Natural killer cell treated with Interleukin-12 subunit alpha and Interleukin-12 subunit beta and Interleukin-15 and Interleukin-18, amount 100 ng/mL, for 72 hours (primary cell): ENCODE data around the gene AKAP13. TPM values are rescaled to one million over a fixed set of nuclear protein-coding genes. Genes with fewer than 3 reads are reported as not detected.
A peak's percentile ranks its signal among the peaks of the same experiment; 100 is the strongest.

ENCODE experiments used
- ATAC-seq, 2 donors: fragments of 150-1000 bp; cut with Tn5 transposase in 1 of 2; sonication (Bioruptor Pico), chemical (Tn5 transposase) in 1 of 2; 2 replicates each; pipeline ENCODE4 v1.10.0; 2021
- DNase-seq: peaks from one replicate; pipeline ENCODE4 v3.0.0; 2022; ENCODE audit warnings: low spot score
- H3K27ac Mint-ChIP-seq, 2 donors: 1 replicate in 1 of 2; 2 replicates in 1 of 2; pipeline ENCODE4 v1.8.0; 2022; ENCODE audit warnings: mixed read lengths in 2 of 2, mild to moderate bottlenecking in 1 of 2, moderate library complexity in 1 of 2
- H3K27me3 Mint-ChIP-seq, 2 donors: 1 replicate in 1 of 2; 2 replicates in 1 of 2; pipeline ENCODE4 v1.8.0; 2022; ENCODE audit warnings: mixed read lengths in 2 of 2
- H3K36me3 Mint-ChIP-seq: one replicate; pipeline ENCODE4 v1.8.0; 2022; ENCODE audit warnings: mixed read lengths
- H3K4me1 Mint-ChIP-seq, 2 donors: 1 replicate in 1 of 2; 2 replicates in 1 of 2; pipeline ENCODE4 v1.8.0; 2022; ENCODE audit warnings: low read depth in 2 of 2, mixed read lengths in 2 of 2, mild to moderate bottlenecking in 1 of 2
- H3K4me3 Mint-ChIP-seq: one replicate; pipeline ENCODE4 v1.8.0; 2022; ENCODE audit warnings: mixed read lengths
- H3K9me3 Mint-ChIP-seq: 2 replicates; pipeline ENCODE4 v1.8.0; 2022; ENCODE audit warnings: mixed read lengths
- total RNA-seq, 2 donors: library from RNA; stranded (reverse); gene quantifications; one replicate each; pipeline ENCODE4 v1.2.3, GENCODE V29; 2022

The AKAP13 gene
- total RNA-seq, 2 donors from 2014 or later, result 142 to 176 TPM

DNA sequence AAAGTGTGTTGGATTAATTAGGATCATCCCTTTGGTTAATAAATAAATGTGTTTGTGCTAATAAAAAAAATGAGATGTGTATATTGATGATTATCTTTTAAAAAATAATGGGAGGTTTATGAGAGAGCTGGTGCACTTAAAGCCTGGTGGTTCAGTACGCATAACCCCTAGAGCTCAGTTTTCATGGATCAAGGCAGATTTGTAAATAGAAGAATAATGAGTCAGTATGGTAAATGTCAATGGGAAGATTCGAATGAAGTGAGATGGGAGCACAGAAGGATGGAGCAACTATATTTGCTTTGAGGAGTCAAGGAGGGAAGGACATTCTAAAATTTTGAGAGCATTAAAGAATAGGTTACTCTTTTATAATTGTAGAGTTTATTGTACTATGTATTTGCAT lies 35.4 kb downstream of the AKAP13 start:
- Mint-ChIP-seq H3K36me3 (peaks cover 2% of the 10 kb centered on the region), H3K4me3 (no peak overlapping the region), H3K9me3 (no peaks in the 10 kb centered on the region), H3K4me1 (peaks cover 23 to 65% of the 10 kb centered on the region in 2 donors), H3K27ac (no peak overlapping the region), H3K27me3 (no peaks in the 10 kb centered on the region)
- DNase-seq, result no peak
- no peak for ATAC-seq

DNA sequence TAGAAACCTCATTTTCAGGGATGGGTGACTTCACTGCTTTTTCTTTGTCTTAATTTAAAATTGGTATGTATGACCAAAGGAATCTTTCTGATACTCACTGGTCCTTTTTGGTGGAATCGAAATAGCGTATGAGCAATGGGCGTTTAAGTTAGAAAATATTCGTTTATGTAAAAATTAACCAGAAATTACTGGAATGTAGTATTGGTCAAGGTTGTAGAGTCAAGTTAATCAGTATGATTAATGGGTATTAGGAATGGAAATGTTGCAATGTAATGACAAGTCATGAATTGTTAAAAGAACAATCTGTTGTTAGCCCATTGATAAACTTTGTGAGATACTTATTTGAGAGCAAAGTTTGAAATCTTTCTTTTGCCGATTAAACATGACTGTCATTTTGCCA lies 36.9 kb downstream of the AKAP13 start:
- no peak for ATAC-seq

DNA sequence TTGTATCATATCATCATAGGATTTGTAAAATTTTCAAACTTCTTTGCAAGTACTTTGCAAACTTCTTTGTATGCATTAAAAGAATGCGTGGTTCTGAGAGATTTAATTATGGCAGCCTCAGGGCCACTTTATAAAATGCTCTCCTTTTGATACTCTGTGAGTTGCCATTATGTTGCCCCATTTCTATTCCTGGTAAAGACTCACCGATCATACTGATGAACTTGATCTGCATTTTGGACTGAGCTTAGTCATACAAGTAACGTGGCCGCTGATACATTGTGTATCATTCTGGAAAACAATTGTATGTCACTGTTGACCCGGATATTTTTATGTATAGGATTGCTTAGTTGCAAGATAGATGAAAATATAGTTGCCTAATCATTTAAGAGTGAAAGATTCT lies 38.8 kb downstream of the AKAP13 start:
- Mint-ChIP-seq H3K9me3 (no peaks in the 10 kb centered on the region), H3K27ac (no peak overlapping the region), H3K27me3 (no peaks in the 10 kb centered on the region), H3K4me1 (peaks cover 23 to 65% of the 10 kb centered on the region in 2 donors), H3K4me3 (no peak overlapping the region), H3K36me3 (no peaks in the 10 kb centered on the region)
- ATAC-seq (no peak), DNase-seq (no peak)

More for the DNA sequence above, 36.9 kb downstream of the AKAP13 start:
- Mint-ChIP-seq H3K4me3 (no peak overlapping the region), H3K36me3 (no peaks in the 10 kb centered on the region), H3K9me3 (no peaks in the 10 kb centered on the region), H3K4me1 (peaks cover 30 to 71% of the 10 kb centered on the region in 2 donors), H3K27ac (no peak overlapping the region), H3K27me3 (no peaks in the 10 kb centered on the region)
- DNase-seq, result no peak

DNA sequence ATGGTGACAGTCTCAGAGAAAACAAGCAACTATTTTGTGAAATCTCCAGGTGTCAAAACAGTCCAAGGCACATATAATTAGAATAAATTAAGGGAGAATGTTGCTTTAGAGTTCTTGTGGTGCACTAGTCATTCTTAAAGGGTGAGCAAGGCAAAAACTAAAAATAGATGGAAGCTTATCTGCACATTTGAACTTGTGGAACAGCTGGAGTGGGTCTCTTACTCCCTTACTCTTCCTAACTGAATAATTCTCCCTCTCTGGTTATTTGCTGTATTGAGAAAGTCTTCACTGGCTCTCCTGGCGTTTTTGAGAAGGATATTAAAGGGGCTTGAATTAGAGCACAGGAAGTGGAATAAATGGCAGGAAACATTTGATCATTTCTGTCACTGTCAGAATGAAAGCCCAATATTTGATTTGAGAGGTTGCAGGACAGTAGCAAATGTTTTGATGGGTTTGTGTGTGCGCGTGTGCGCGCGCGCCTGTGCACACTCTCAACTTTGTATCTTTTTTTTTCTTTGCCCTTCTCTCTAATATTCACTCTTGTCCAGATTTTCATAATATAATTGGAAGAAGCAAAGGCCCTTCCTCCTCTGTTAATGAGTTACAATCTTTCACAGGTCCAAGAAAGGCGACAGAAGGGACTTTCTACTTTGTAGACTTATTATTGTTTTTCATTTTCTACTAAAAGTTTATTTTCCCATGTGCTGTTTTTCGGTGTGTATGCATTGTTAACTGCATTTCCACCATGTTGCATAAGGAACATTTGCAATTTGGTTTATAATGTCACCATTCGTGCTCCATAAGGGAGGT lies 40.9 kb downstream of the AKAP13 start:
- Mint-ChIP-seq H3K4me1 (peaks cover 19 to 45% of the 10 kb centered on the region in 2 donors), H3K36me3 (no peaks in the 10 kb centered on the region), H3K9me3 (no peaks in the 10 kb centered on the region), H3K4me3 (no peak overlapping the region), H3K27ac (no peak overlapping the region), H3K27me3 (no peaks in the 10 kb centered on the region)
- ATAC-seq (no peak), DNase-seq (no peak)

DNA sequence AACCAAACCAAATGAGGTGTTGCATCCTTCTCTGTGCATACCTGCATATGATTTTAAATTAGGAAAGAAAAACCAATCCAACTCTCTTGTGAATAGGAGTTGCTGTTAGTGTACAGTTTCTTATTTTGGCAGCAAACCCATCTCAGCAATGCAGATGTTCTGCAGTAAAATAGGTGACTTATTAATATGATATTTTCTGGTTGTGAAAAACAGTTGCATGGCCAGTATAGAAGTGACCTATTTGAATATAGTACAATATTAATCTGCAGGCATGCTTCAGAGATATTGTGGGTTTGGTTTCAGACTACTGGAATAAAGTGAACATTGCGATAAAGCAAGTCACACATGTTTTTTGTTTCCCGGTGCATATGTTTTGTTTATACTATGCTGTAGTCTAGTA lies 42.2 kb downstream of the AKAP13 start:
- DNase-seq, result no peak
- Mint-ChIP-seq H3K9me3 (no peaks in the 10 kb centered on the region), H3K4me3 (no peak overlapping the region), H3K4me1 (peaks cover 21 to 40% of the 10 kb centered on the region in 2 donors), H3K36me3 (no peaks in the 10 kb centered on the region), H3K27ac (no peak overlapping the region), H3K27me3 (no peaks in the 10 kb centered on the region)
- no peak for ATAC-seq

DNA sequence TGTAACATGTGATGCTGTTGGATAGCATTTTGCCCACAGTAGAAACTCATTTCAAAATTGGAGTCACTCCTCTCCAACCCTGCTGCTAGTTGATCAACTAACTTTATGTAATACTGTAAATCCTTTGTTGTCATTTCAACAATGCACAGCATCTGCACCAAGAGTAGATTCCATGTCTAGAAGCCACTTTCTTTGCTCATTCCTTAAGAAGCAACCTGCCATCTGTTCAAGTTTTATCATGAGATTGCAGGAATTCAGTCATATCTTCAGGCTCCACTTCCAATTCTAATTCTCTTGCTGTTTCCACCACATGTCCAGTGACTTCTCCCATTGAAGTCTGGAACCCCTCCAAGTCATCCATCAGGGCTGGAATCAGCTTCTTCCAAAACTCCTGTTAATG lies 42.9 kb downstream of the AKAP13 start:
- Mint-ChIP-seq H3K4me3 (no peak overlapping the region), H3K27me3 (no peaks in the 10 kb centered on the region), H3K27ac (no peak overlapping the region), H3K9me3 (no peaks in the 10 kb centered on the region), H3K4me1 (peaks cover 21 to 39% of the 10 kb centered on the region in 2 donors), H3K36me3 (no peaks in the 10 kb centered on the region)
- ATAC-seq (no peak), DNase-seq (no peak)

DNA sequence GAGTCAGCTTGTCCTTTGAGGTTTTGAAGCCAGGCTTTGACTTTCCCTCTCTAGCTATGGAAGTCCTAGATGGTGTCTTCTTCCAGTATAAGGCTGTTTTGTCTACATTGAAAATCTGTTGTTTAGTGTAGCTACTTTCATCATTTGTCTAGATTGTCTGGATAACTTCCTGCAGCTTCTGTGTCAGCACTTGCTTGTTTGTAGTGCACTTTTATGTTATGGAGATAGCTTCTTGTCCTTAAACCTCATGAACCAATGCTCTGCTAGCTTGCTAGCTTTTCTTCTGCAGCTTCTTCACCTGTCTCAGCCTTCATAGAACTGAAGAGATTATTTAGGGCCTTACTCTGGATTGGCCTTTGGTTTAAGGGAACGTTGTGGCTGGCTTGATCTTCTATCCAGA lies 43.8 kb downstream of the AKAP13 start:
- Mint-ChIP-seq H3K27me3 (no peaks in the 10 kb centered on the region), H3K4me1 (peaks cover 24 to 37% of the 10 kb centered on the region in 2 donors), H3K27ac (no peak overlapping the region), H3K9me3 (no peaks in the 10 kb centered on the region), H3K36me3 (no peaks in the 10 kb centered on the region), H3K4me3 (no peak overlapping the region)
- ATAC-seq (no peak), DNase-seq (no peak)

DNA sequence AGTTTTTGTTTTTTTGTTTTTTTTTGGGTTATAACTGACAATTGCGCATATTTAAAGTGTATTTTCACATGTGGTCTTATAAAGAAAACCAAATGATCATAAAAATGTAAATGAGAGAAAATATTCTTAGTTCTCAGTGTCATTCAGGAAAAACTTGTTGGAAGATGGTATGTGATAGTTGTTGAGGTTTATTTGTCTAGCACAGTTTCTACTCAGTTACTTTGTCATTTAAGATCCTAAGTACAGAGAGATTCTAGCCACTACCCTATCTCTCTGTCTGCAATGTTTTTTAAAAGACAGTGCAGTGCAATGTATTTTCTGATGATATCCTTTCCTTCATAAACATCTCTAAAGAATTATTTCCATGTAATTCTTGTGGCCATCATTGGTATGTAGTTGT lies 46.1 kb downstream of the AKAP13 start:
- no peak for ATAC-seq
- Mint-ChIP-seq H3K4me3 (no peak overlapping the region), H3K27me3 (no peaks in the 10 kb centered on the region), H3K9me3 (no peaks in the 10 kb centered on the region), H3K36me3 (no peaks in the 10 kb centered on the region), H3K4me1 (peaks cover 18 to 25% of the 10 kb centered on the region in 2 donors), H3K27ac (no peak overlapping the region)
- no peak for DNase-seq

DNA sequence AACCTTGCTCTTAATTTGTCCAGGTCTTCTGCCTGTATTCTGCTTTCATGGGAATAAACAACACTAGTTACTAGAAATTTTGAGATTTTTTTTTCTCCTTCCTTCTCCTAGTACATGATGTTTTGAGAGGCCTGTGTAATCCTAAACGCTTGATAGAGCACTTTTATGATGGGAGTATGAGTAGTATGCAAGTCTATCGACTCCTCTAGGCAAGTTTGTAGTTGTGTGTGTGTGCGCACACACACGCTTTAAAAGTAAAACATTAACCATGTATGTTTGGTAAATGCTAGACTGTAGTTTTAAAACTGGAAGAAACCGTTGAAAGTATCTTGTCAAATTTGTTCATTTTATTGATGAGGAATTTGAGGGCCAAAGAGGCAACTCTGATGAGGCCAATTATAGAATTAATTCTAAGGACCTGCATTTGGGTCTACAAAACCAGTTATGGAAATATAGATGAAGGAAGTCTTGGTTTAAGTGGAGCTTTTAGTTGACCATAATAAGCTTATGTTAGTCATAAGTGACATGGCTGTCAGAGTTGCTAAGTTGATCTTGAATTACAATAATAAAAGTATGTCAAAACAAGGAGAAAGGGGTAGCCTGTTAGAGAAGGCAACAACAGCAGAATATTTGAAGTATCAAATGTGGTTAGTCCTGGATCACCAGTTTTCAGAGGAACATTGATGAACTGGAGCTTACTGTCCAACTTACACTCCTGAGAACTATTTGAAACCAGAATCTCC lies 47.1 kb downstream of the AKAP13 start:
- Mint-ChIP-seq H3K4me1 (peaks cover 13 to 17% of the 10 kb centered on the region in 2 donors), H3K27me3 (no peaks in the 10 kb centered on the region), H3K27ac (no peak overlapping the region), H3K9me3 (no peaks in the 10 kb centered on the region), H3K4me3 (no peak overlapping the region), H3K36me3 (no peaks in the 10 kb centered on the region)
- DNase-seq (no peak), ATAC-seq (no peak)

DNA sequence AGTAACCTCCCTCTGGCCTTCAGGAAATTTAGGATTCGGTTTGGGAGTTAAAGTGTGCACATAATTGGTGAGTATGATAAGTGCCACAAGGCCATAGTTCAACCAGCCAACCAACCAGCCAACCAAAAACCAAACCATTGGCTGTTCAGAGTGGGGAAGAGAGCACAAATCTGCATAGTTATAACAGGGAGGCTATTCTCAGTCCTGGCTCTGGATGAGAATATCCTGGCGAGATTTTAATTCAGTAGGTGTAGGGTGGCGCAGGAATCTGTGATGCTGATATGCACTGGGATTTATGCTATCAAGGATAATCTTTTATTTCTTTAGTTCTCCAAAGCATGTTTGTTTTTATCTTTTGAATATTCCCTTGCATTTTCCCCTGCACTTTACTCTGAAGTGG lies 49.1 kb downstream of the AKAP13 start:
- Mint-ChIP-seq H3K9me3 (no peaks in the 10 kb centered on the region), H3K4me1 (peaks cover 8% of the 10 kb centered on the region in 2 donors)
- no peak for DNase-seq

DNA sequence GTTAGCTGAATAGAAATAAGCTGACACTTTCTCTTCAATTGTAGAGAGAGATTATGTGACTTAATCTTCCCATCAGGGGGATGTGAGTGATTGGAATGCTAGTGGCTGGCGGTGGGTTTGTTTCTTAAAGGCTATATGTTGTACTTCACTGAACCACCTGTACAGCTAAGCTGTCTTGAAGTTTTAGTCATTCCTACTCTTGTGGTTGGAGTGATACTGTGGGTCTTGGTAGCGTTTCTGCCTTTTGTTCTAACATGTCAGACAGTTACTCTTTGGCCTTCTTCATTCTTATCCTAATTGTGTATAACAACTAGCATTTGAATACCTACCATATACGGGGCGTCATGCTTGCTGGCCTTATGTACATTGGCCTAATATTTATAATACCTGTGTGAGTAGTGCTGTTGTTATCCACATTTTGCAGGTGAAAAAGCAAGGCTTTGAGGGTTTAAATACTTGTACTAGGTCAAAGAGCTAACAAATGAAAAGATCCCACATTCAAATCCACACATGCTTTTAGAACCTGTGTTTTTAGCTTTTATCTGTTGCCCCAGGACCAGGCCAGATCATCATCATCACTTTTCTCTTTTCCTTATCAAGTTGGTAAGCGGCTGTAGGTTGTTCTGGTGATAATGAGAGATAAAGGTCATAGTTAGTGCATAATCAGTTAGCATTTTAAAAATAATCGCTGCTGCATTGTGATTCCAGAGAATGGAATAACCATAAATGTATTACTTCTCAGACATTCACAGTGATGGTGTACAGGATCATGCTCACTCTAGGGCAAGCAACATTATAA lies 50.2 kb downstream of the AKAP13 start:
- DNase-seq, result no peak
- no peak overlapping the region for H3K4me3 Mint-ChIP-seq
- H3K36me3 Mint-ChIP-seq, result no peaks in the 10 kb centered on the region
- no peaks in the 10 kb centered on the region for H3K27me3 Mint-ChIP-seq
- ATAC-seq, result peak in 1 of 2 donors; percentile 38
- no peaks in the 10 kb centered on the region for H3K9me3 Mint-ChIP-seq
- no peak overlapping the region for H3K27ac Mint-ChIP-seq
- H3K4me1 Mint-ChIP-seq, result peaks cover 7 to 8% of the 10 kb centered on the region in 2 donors

More for the DNA sequence above, 49.1 kb downstream of the AKAP13 start:
- H3K27ac Mint-ChIP-seq, result no peak overlapping the region
- no peaks in the 10 kb centered on the region for H3K27me3 Mint-ChIP-seq
- H3K4me3 Mint-ChIP-seq, result no peak overlapping the region
- no peaks in the 10 kb centered on the region for H3K36me3 Mint-ChIP-seq
- no peak for ATAC-seq

DNA sequence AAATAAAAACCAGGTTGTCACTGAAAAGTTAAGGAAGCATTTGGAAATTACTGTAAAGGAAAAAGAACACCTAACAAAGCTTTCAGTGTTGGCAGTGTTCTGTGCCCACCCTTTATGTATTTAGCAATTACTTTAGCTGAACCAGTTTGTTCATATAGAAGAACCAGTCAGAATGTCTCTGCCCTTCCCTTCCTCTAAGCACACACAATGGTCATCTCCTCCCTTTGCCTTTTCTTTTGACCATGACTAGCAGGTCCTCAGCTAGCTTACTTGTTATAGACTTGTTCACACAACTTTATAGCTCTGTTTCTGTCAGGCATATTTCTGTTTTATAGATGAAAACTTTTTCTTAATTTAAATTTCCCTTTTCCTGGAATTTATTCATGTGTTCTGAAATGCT lies 59.6 kb downstream of the AKAP13 start:
- H3K27ac Mint-ChIP-seq, result no peak overlapping the region
- no peak for ATAC-seq

DNA sequence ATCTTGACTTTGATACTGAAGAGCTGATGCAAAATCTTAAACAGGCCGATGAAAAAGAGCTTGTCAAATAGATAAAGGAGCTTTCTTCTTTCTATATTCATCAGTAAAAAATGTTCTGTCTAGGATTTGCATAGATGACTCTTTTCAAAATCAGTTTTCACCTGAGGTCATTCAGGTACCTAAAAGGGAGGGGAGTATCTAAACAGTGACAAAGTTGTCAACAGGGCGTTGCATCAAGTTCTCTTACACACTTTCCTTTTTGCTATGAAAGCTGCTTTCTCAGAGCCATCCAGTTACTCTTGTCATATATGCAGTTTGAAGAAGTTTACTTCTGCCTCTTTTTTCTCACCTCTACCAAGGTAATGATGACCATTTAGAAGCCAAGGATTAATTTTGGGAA lies 60.0 kb downstream of the AKAP13 start:
- no peaks in the 10 kb centered on the region for H3K36me3 Mint-ChIP-seq
- H3K27ac Mint-ChIP-seq, result no peak overlapping the region
- H3K27me3 Mint-ChIP-seq, result no peaks in the 10 kb centered on the region
- H3K4me1 Mint-ChIP-seq, result peaks cover 19 to 28% of the 10 kb centered on the region in 2 donors
- ATAC-seq (no peak), DNase-seq (no peak)
- no peak overlapping the region for H3K4me3 Mint-ChIP-seq
- H3K9me3 Mint-ChIP-seq, result no peaks in the 10 kb centered on the region

More for the DNA sequence above, 59.6 kb downstream of the AKAP13 start:
- H3K4me3 Mint-ChIP-seq, result no peak overlapping the region
- H3K27me3 Mint-ChIP-seq, result no peaks in the 10 kb centered on the region
- no peaks in the 10 kb centered on the region for H3K36me3 Mint-ChIP-seq
- no peak for DNase-seq
- peaks cover 19 to 28% of the 10 kb centered on the region in 2 donors for H3K4me1 Mint-ChIP-seq
- no peaks in the 10 kb centered on the region for H3K9me3 Mint-ChIP-seq
